GM23338 (cell line): ENCODE data around the gene PLPP4. TPM values are rescaled to one million over a fixed set of nuclear protein-coding genes. Genes with fewer than 3 reads are reported as not detected.

Source experiments
- ATAC-seq: fragments of 200-7000 bp; cut with Tn5 transposase; 3 replicates; pipeline ENCODE4 v1.9.1; 2020
- DNase-seq: peaks from one replicate; pipeline ENCODE4 v3.0.0-alpha.2; 2015; ENCODE audit warnings: low spot score
- H2AFZ ChIP-seq: fragments of 200-600 bp; sonication (generic); 2 replicates; pipeline ENCODE4 v1.8.0; 2016; ENCODE audit warnings: antibody characterized with exemption, mild to moderate bottlenecking, moderate library complexity
- H3F3A ChIP-seq: fragments of 200-600 bp; sonication (generic); replicated peaks from 2 replicates; pipeline ENCODE4 v1.8.0; 2017; ENCODE audit warnings: antibody characterized with exemption, mixed run types, low read depth
- H3K27ac ChIP-seq: fragments of 200-600 bp; sonication (generic); 2 replicates; pipeline ENCODE4 v1.6.1; 2016; ENCODE audit warnings: low read depth
- H3K27me3 ChIP-seq: fragments of 200-600 bp; sonication (generic); 2 replicates; pipeline ENCODE4 v1.8.0; 2016; ENCODE audit warnings: mild to moderate bottlenecking, mixed run types, moderate library complexity; ENCODE audit not compliant: insufficient read depth
- H3K36me3 ChIP-seq: fragments of 200-600 bp; sonication (generic); 2 replicates; pipeline ENCODE4 v1.8.0; 2016; ENCODE audit warnings: mild to moderate bottlenecking; ENCODE audit not compliant: insufficient read depth
- H3K4me1 ChIP-seq: fragments of 200-600 bp; sonication (generic); 2 replicates; pipeline ENCODE4 v1.8.0; 2016; ENCODE audit warnings: mild to moderate bottlenecking, moderate library complexity; ENCODE audit not compliant: insufficient read depth
- H3K4me2 ChIP-seq: fragments of 200-600 bp; sonication (generic); 2 replicates; pipeline ENCODE4 v1.7.1; 2017; ENCODE audit warnings: mixed run types
- H3K4me3 ChIP-seq: fragments of 200-600 bp; sonication (generic); 2 replicates; pipeline ENCODE4 v1.6.1; 2016; ENCODE audit warnings: mixed run types
- H3K79me2 ChIP-seq: fragments of 200-600 bp; sonication (generic); replicated peaks from 2 replicates; pipeline ENCODE4 v1.8.0; 2017; ENCODE audit warnings: mild to moderate bottlenecking; ENCODE audit not compliant: insufficient read depth
- H3K9me2 ChIP-seq: fragments of 200-600 bp; sonication (generic); 2 replicates; pipeline ENCODE4 v1.8.0; 2017; ENCODE audit not compliant: insufficient read depth
- H4K20me1 ChIP-seq: fragments of 200-600 bp; sonication (generic); replicated peaks from 2 replicates; pipeline ENCODE4 v1.8.0; 2017; ENCODE audit warnings: mild to moderate bottlenecking; ENCODE audit not compliant: insufficient read depth
- H3K27ac Mint-ChIP-seq: 2 replicates; pipeline ENCODE4 v1.8.0; 2020; ENCODE audit warnings: inconsistent platforms, mild to moderate bottlenecking, moderate library complexity, mixed read lengths
- H3K27me3 Mint-ChIP-seq: 3 replicates; pipeline ENCODE4 v1.8.0; 2022; ENCODE audit warnings: low read depth, mild to moderate bottlenecking, moderate library complexity, mixed read lengths, inconsistent platforms; ENCODE audit not compliant: insufficient read depth, poor library complexity
- H3K36me3 Mint-ChIP-seq: 3 replicates; pipeline ENCODE4 v1.8.0; 2021; ENCODE audit warnings: low read depth, mild to moderate bottlenecking, inconsistent platforms, moderate library complexity, mixed read lengths
- H3K4me1 Mint-ChIP-seq: 3 replicates; pipeline ENCODE4 v1.8.0; 2020; ENCODE audit warnings: mild to moderate bottlenecking, inconsistent platforms, mixed read lengths
- H3K4me3 Mint-ChIP-seq: 3 replicates; pipeline ENCODE4 v1.8.0; 2021; ENCODE audit warnings: moderate library complexity, mild to moderate bottlenecking, inconsistent platforms, mixed read lengths
- H3K9me3 Mint-ChIP-seq: 3 replicates; pipeline ENCODE4 v1.8.0; 2020; ENCODE audit warnings: moderate library complexity, mild to moderate bottlenecking, inconsistent platforms, mixed read lengths
- EZH2phosphoT487 ChIP-seq: fragments of 200-600 bp; sonication (generic); IDR thresholded peaks from one replicate; pipeline ENCODE4 v1.8.1; 2018; ENCODE audit warnings: antibody characterized with exemption; ENCODE audit not compliant: unreplicated experiment
- JUNB ChIP-seq: IDR thresholded peaks from one replicate; pipeline ENCODE4 v1.6.1; 2016; ENCODE audit warnings: antibody characterized with exemption; ENCODE audit not compliant: unreplicated experiment
- STAT1 ChIP-seq: IDR thresholded peaks from one replicate; pipeline ENCODE4 v1.6.1; 2016; ENCODE audit warnings: antibody characterized with exemption; ENCODE audit not compliant: unreplicated experiment
- ZNF114 ChIP-seq: fragments of 250-450 bp; sonication (Bioruptor Pico); IDR thresholded peaks from 2 replicates; pipeline ENCODE4 v1.5.0; 2020; ENCODE audit warnings: mild to moderate bottlenecking, moderate library complexity
- ZNF462 ChIP-seq: fragments of 250-450 bp; sonication (Bioruptor Pico); IDR thresholded peaks from 2 replicates; pipeline ENCODE4 v1.5.0; 2020; ENCODE audit warnings: mild to moderate bottlenecking, moderate library complexity
- polyA plus RNA-seq: library from polyadenylated mRNA; unstranded; fragments of >200 nt; fragmentation: Nextera tagmentation; extraction: Ambion mirVana; gene quantifications from 2 replicates; pipeline ENCODE4 v1.2.1, GENCODE V29; 2016
- total RNA-seq: library from RNA; depleted of rRNA; stranded (reverse); fragments of >200 nt; shearing (Covaris generic); gene quantifications from 2 replicates; pipeline ENCODE4 v1.2.3, GENCODE V29; 2014
- TF ChIP-seq, protein P1 (sequence below): IDR thresholded peaks from one replicate; pipeline ENCODE4 v1.6.1; 2018; ENCODE audit warnings: antibody characterized with exemption; ENCODE audit not compliant: unreplicated experiment

PLPP4 gene
- total and polyA plus RNA-seq, 2 experiments from 2014 or later = 0.24 to 0.31 TPM

GRCh38 chr10:120466006-120466405 is 9.0 kb downstream of the PLPP4 start (continued):
- no peak for TF ChIP-seq ZNF462 (CRISPR knock-in tag)
- TF ChIP-seq, protein P1, sequence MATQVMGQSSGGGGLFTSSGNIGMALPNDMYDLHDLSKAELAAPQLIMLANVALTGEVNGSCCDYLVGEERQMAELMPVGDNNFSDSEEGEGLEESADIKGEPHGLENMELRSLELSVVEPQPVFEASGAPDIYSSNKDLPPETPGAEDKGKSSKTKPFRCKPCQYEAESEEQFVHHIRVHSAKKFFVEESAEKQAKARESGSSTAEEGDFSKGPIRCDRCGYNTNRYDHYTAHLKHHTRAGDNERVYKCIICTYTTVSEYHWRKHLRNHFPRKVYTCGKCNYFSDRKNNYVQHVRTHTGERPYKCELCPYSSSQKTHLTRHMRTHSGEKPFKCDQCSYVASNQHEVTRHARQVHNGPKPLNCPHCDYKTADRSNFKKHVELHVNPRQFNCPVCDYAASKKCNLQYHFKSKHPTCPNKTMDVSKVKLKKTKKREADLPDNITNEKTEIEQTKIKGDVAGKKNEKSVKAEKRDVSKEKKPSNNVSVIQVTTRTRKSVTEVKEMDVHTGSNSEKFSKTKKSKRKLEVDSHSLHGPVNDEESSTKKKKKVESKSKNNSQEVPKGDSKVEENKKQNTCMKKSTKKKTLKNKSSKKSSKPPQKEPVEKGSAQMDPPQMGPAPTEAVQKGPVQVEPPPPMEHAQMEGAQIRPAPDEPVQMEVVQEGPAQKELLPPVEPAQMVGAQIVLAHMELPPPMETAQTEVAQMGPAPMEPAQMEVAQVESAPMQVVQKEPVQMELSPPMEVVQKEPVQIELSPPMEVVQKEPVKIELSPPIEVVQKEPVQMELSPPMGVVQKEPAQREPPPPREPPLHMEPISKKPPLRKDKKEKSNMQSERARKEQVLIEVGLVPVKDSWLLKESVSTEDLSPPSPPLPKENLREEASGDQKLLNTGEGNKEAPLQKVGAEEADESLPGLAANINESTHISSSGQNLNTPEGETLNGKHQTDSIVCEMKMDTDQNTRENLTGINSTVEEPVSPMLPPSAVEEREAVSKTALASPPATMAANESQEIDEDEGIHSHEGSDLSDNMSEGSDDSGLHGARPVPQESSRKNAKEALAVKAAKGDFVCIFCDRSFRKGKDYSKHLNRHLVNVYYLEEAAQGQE = no peak
- no peak for TF ChIP-seq EZH2phosphoT487
- TF ChIP-seq JUNB = no peak
- TF ChIP-seq STAT1 = no peak

GRCh38 chr10:120473593-120473992 is 16.6 kb downstream of the PLPP4 start:
- Mint-ChIP-seq H3K27me3 (no peaks in the 10 kb centered on the region), H3K4me1 (no peaks in the 10 kb centered on the region), H3K9me3 (peaks cover 4% of the 10 kb centered on the region; the same call in 2 of the 3 replicates), H3K27ac (no peak overlapping the region), H3K4me3 (no peak overlapping the region), H3K36me3 (no peaks in the 10 kb centered on the region; the same call in 2 of the 3 replicates)
- no peaks in the 10 kb centered on the region for H3K4me1 ChIP-seq
- H3K4me2 ChIP-seq = no peak overlapping the region
- no peaks in the 10 kb centered on the region for H3F3A ChIP-seq
- TF ChIP-seq EZH2phosphoT487 = no peak
- TF ChIP-seq, protein P1 = no peak
- no peak for TF ChIP-seq ZNF114
- no peaks in the 10 kb centered on the region for H3K79me2 ChIP-seq
- no peaks in the 10 kb centered on the region for H3K27me3 ChIP-seq
- H3K27ac ChIP-seq = no peak overlapping the region
- H4K20me1 ChIP-seq = no peaks in the 10 kb centered on the region
- H2AFZ ChIP-seq = no peak overlapping the region
- no peaks in the 10 kb centered on the region for H3K36me3 ChIP-seq
- no peak overlapping the region for H3K4me3 ChIP-seq
- ATAC-seq (no peak), DNase-seq (no peak)
- peaks cover 3% of the 10 kb centered on the region; the same call in 1 of the 2 replicates for H3K9me2 ChIP-seq
